Activated CD8-positive, alpha-beta memory T cell treated with anti-CD3 and anti-CD28 coated beads, Interleukin-2, amount 10 ng/mL, durations not matched to agents 7 days and 5 days (primary cell): ENCODE measurements around the gene SHCBP1L. TPM values are rescaled to one million over a fixed set of nuclear protein-coding genes. Genes with fewer than 3 reads are reported as not detected.
A peak's percentile ranks its signal among the peaks of the same experiment; 100 is the strongest.
"Not testable (repeated sequence)": the region's sequence is repeated elsewhere in the genome, so short reads cannot be mapped to it uniquely, and the experiment has no call there.

Experiments
- ATAC-seq: fragments of 150-1000 bp; cut with Tn5 transposase; one replicate; pipeline ENCODE4 v1.10.0; 2021; ENCODE audit warnings: moderate library complexity
- CTCF ChIA-PET: fragments of 350-600 bp; sonication (Branson Sonifier 250); formaldehyde crosslinking; loops from one replicate; lab custom pipeline; 2021; ENCODE audit warnings: antibody characterized with exemption; lab: Charles Lee
- DNase-seq: peaks from one replicate; pipeline ENCODE4 v3.0.0-alpha.2; 2020
- H3K27ac Mint-ChIP-seq: one replicate; pipeline ENCODE4 v1.8.0; 2021; ENCODE audit warnings: mild to moderate bottlenecking, mixed read lengths
- H3K27me3 Mint-ChIP-seq: one replicate; pipeline ENCODE4 v1.8.0; 2021; ENCODE audit warnings: mixed read lengths
- H3K36me3 Mint-ChIP-seq: one replicate; pipeline ENCODE4 v1.8.0; 2021; ENCODE audit warnings: mild to moderate bottlenecking, mixed read lengths
- H3K4me1 Mint-ChIP-seq: one replicate; pipeline ENCODE4 v1.8.0; 2021; ENCODE audit warnings: mixed read lengths
- H3K4me3 Mint-ChIP-seq: one replicate; pipeline ENCODE4 v1.8.0; 2021; ENCODE audit warnings: mild to moderate bottlenecking, moderate library complexity, mixed read lengths
- H3K9me3 Mint-ChIP-seq: one replicate; pipeline ENCODE4 v1.8.0; 2022; ENCODE audit warnings: low read depth, mixed read lengths
- total RNA-seq, 2 experiments: library from RNA; stranded (reverse); gene quantifications; one replicate each; pipeline ENCODE4 v1.2.3, GENCODE V29; 2021

SHCBP1L gene
- total RNA-seq, 2 experiments from 2014 or later = not detected

DNA sequence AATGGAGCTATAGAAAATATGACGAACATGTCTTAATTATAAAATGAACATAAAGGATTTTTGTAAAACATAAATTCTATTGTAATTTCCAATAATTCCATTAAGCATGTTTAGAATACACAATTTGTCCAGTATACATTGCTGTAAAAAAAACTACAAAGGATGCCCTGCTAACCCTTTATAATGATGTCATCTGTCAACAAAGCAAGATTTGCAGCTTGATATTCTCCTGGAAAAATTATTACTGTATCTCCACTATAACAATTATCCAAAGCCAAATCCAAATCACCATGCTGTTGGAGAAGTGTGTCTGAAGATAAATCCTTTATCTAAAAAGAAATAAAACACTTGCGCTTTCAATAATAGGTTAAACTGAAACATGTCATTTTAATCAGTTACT lies 47.6 kb downstream of the SHCBP1L start:
- Mint-ChIP-seq H3K36me3 (no peaks in the 10 kb centered on the region), H3K4me1 (no peaks in the 10 kb centered on the region), H3K4me3 (no peak overlapping the region), H3K27ac (no peak overlapping the region), H3K9me3 (no peaks in the 10 kb centered on the region), H3K27me3 (peaks cover 10% of the 10 kb centered on the region)
- CTCF ChIA-PET = interaction anchor here (0.6 to 1.2 kb wide), 2 partner anchors 11 to 257 kb away, joined by 3 to 4 read pairs; no protein-coding TSS in a partner anchor
- no peak for DNase-seq
- ATAC-seq = no peak

DNA sequence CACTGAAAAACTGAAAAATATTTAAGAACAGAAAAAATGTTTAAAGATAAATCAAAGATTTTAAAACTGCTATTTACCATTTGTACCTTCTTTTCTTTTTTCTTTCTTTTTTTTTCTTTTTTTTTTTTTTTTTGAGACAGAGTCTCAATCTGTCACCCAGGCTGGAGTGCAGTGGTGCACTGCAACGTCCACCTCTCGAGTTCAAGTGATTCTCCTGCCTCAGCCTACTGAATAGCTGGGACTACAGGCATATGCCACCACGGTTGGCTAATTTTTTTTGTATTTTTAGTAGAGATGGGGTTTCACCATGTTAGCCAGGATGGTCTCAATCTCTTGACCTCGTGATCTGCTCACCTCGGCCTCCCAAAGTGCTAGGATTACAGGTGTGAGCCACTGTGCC lies 51.0 kb downstream of the SHCBP1L start:
- H3K9me3 Mint-ChIP-seq, ATAC-seq, H3K36me3 Mint-ChIP-seq, CTCF ChIA-PET, H3K27ac Mint-ChIP-seq, H3K27me3 Mint-ChIP-seq, H3K4me3 Mint-ChIP-seq, DNase-seq, H3K4me1 Mint-ChIP-seq: not testable (repeated sequence)

- Mint-ChIP-seq H3K4me3 (no peak overlapping the region), H3K36me3 (no peaks in the 10 kb centered on the region), H3K27ac (no peak overlapping the region), H3K9me3 (no peaks in the 10 kb centered on the region), H3K27me3 (peaks cover 21% of the 10 kb centered on the region), H3K4me1 (peaks cover 5% of the 10 kb centered on the region)
- no peak for DNase-seq
- CTCF ChIA-PET = no interaction called here
- no peak for ATAC-seq
These were observed 55.3 kb downstream of the SHCBP1L start for GRCh38 chr1:182897696-182898095.

DNA sequence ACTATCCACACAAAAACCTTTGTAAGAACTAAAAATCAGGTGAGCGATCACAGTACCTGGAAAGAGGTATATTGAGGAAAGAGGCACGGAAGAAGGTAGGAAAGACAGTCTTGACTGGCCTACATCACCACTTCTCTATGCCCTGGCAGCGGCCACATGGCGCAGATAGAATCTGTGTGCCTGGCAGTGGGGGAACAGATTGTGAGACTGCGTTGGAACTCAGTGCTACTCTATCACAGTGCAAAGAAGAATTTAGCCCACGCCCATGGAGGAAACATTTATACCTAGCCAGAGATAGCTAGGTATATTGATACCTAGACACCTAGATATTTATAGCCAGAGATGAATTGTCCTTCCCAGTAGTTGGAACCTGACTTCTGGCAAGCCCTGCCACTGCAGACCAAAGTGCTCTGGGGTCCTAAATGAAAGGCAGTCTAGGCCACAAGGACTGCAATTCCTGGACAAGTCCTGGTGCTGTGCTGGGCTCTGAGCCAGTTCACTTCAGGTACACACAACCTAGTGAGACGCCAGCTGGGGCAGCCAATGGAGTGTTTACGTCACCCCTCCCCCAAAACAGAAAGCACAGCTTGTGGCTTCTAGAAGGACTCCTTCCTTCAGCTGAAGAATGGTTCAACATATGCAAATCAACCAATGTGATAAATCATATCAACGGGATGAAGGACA lies 61.9 kb downstream of the SHCBP1L start:
- no peak overlapping the region for H3K27ac Mint-ChIP-seq
- H3K36me3 Mint-ChIP-seq = peaks cover 50% of the 10 kb centered on the region
- CTCF ChIA-PET = no interaction called here
- peaks cover 35% of the 10 kb centered on the region for H3K4me1 Mint-ChIP-seq
- H3K27me3 Mint-ChIP-seq = peaks cover 19% of the 10 kb centered on the region
- peaks cover 4% of the 10 kb centered on the region for H3K9me3 Mint-ChIP-seq
- H3K4me3 Mint-ChIP-seq = no peak overlapping the region
- ATAC-seq (no peak), DNase-seq (no peak)

DNA sequence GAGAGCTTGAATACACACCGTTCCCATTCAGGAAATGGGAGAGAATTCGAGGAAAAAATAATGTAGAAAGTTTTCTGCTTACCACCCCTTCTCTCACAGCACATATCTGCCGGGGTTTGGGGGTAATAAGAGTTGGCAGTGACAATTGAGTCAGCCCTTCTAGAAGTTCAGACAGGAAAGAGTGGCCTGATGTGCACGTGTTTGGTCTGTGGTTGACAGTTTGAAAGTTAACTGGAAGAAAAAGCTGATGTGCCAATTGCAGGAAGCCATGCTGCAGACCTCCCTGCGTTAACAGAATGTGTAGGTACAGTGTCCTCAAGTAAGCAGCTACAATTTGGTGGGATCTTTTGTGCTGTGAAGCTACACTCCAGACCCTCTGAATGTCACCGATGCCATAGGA lies 63.0 kb downstream of the SHCBP1L start:
- Mint-ChIP-seq H3K27ac (peak overlapping the region; percentile 40), H3K27me3 (peaks cover 15% of the 10 kb centered on the region), H3K4me3 (no peak overlapping the region), H3K4me1 (peaks cover 36% of the 10 kb centered on the region), H3K9me3 (peaks cover 4% of the 10 kb centered on the region), H3K36me3 (peaks cover 60% of the 10 kb centered on the region)
- CTCF ChIA-PET = no interaction called here
- ATAC-seq = peak; percentile 81
- DNase-seq = peak; percentile 78

GRCh38 chr1:182888736-182889531 lies 64.0 kb downstream of the SHCBP1L start:
- H3K9me3 Mint-ChIP-seq = peaks cover 4% of the 10 kb centered on the region
- DNase-seq = no peak
- H3K36me3 Mint-ChIP-seq = peaks cover 67% of the 10 kb centered on the region
- peak overlapping the region; percentile 17 for H3K27ac Mint-ChIP-seq
- peaks cover 5% of the 10 kb centered on the region for H3K27me3 Mint-ChIP-seq
- peaks cover 38% of the 10 kb centered on the region for H3K4me1 Mint-ChIP-seq
- H3K4me3 Mint-ChIP-seq = no peak overlapping the region
- CTCF ChIA-PET = interaction anchor here (1.0 to 1.4 kb wide), 2 partner anchors 11 to 27 kb away, joined by 3 to 4 read pairs; no protein-coding TSS in a partner anchor
- ATAC-seq = no peak

DNA sequence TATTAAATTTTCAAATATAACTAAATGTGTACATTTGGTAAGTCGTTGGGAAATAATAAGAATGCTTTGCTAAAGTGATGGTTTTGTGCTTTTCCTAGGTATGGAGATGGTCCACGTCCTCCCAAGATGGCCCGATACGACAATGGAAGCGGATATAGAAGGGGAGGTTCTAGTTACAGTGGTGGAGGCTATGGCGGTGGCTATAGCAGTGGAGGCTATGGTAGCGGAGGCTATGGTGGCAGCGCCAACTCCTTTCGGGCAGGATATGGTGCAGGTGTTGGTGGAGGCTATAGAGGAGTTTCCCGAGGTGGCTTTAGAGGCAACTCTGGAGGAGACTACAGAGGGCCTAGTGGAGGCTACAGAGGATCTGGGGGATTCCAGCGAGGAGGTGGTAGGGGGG lies 66.0 kb downstream of the SHCBP1L start:
- CTCF ChIA-PET = no interaction called here
- Mint-ChIP-seq H3K36me3 (peaks cover 82% of the 10 kb centered on the region), H3K27ac (peak overlapping the region; percentile 20), H3K4me1 (peaks cover 31% of the 10 kb centered on the region), H3K9me3 (peaks cover 2% of the 10 kb centered on the region), H3K4me3 (no peak overlapping the region), H3K27me3 (no peaks in the 10 kb centered on the region)
- ATAC-seq (no peak), DNase-seq (no peak)

- DNase-seq (no peak), ATAC-seq (no peak)
- H3K9me3 Mint-ChIP-seq = peaks cover 2% of the 10 kb centered on the region
- H3K27ac Mint-ChIP-seq = no peak overlapping the region
- H3K4me1 Mint-ChIP-seq = peaks cover 30% of the 10 kb centered on the region
- H3K36me3 Mint-ChIP-seq = peaks cover 87% of the 10 kb centered on the region
- H3K4me3 Mint-ChIP-seq = no peak overlapping the region
- CTCF ChIA-PET = no interaction called here
- no peaks in the 10 kb centered on the region for H3K27me3 Mint-ChIP-seq
These were observed 67.4 kb downstream of the SHCBP1L start for GRCh38 chr1:182885591-182885990.

GRCh38 chr1:182884872-182885271 lies 68.1 kb downstream of the SHCBP1L start:
- no peak for ATAC-seq
- Mint-ChIP-seq H3K36me3 (peaks cover 87% of the 10 kb centered on the region), H3K27me3 (no peaks in the 10 kb centered on the region), H3K27ac (no peak overlapping the region), H3K4me1 (peaks cover 25% of the 10 kb centered on the region), H3K9me3 (no peaks in the 10 kb centered on the region), H3K4me3 (no peak overlapping the region)
- CTCF ChIA-PET = interaction anchor here (1.2 kb wide), 1 partner anchor 38 kb away, joined by 3 read pairs; no protein-coding TSS in a partner anchor
- no peak for DNase-seq

- H3K27ac Mint-ChIP-seq = no peak overlapping the region
- ATAC-seq = no peak
- CTCF ChIA-PET = interaction anchor here (1.5 kb wide), 1 partner anchor 11 kb away, joined by 4 read pairs; no protein-coding TSS in a partner anchor
- no peak for DNase-seq
- H3K36me3 Mint-ChIP-seq = peaks cover 88% of the 10 kb centered on the region
- H3K4me1 Mint-ChIP-seq = peaks cover 9% of the 10 kb centered on the region
- H3K27me3 Mint-ChIP-seq = no peaks in the 10 kb centered on the region
- no peaks in the 10 kb centered on the region for H3K9me3 Mint-ChIP-seq
- H3K4me3 Mint-ChIP-seq = no peak overlapping the region
These were observed 75.1 kb downstream of the SHCBP1L start for GRCh38 chr1:182877842-182878241.

GRCh38 chr1:182877331-182877730 lies 75.6 kb downstream of the SHCBP1L start:
- no peaks in the 10 kb centered on the region for H3K9me3 Mint-ChIP-seq
- ATAC-seq (no peak), DNase-seq (no peak)
- peaks cover 88% of the 10 kb centered on the region for H3K36me3 Mint-ChIP-seq
- no peak overlapping the region for H3K27ac Mint-ChIP-seq
- CTCF ChIA-PET = no interaction called here
- no peak overlapping the region for H3K4me3 Mint-ChIP-seq
- H3K27me3 Mint-ChIP-seq = no peaks in the 10 kb centered on the region
- H3K4me1 Mint-ChIP-seq = peaks cover 9% of the 10 kb centered on the region

DNA sequence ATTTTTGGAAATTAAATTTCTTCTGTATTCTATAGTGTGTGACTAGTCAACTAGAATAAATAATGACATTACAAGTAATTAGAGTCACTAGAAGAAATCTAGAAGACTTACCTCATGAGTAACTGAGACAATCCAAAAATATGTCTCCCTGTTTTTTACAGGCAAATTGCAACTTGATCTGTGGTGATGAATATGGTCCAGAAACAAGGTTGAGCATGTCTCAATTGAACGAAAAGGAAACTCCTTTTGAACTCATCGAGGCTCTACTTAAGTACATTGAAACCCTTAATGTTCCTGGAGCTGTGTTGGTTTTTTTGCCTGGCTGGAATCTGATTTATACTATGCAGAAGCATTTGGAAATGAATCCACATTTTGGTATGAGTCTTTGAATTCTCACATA lies 77.1 kb downstream of the SHCBP1L start:
- no peaks in the 10 kb centered on the region for H3K27me3 Mint-ChIP-seq
- DNase-seq (no peak), ATAC-seq (no peak)
- CTCF ChIA-PET = interaction anchor here (1.2 kb wide), 1 partner anchor 19 kb away, joined by 3 read pairs; no protein-coding TSS in a partner anchor
- H3K4me1 Mint-ChIP-seq = peaks cover 9% of the 10 kb centered on the region
- no peaks in the 10 kb centered on the region for H3K9me3 Mint-ChIP-seq
- no peak overlapping the region for H3K4me3 Mint-ChIP-seq
- peaks cover 85% of the 10 kb centered on the region for H3K36me3 Mint-ChIP-seq
- H3K27ac Mint-ChIP-seq = peak overlapping the region; percentile 38

GRCh38 chr1:182872881-182873280 lies 80.1 kb downstream of the SHCBP1L start:
- DNase-seq = no peak
- peak overlapping the region; percentile 14 for H3K27ac Mint-ChIP-seq
- peaks cover 82% of the 10 kb centered on the region for H3K36me3 Mint-ChIP-seq
- CTCF ChIA-PET = no interaction called here
- no peak overlapping the region for H3K4me3 Mint-ChIP-seq
- no peaks in the 10 kb centered on the region for H3K9me3 Mint-ChIP-seq
- no peak for ATAC-seq
- no peaks in the 10 kb centered on the region for H3K27me3 Mint-ChIP-seq
- H3K4me1 Mint-ChIP-seq = peaks cover 9% of the 10 kb centered on the region
